RWPE1 (cell line): ENCODE measurements around the gene SPAG16.

ENCODE experiments used
- CTCF ChIA-PET: fragments of 350-600 bp; sonication (Branson Sonifier 250); formaldehyde crosslinking; extraction: SDS; loops from one replicate; lab custom pipeline; 2021; lab: Yijun Ruan, JAX
- POLR2A ChIA-PET: fragments of 400-600 bp; formaldehyde crosslinking; extraction: SDS; loops from one replicate; lab custom pipeline; 2020; ENCODE audit warnings: antibody characterized with exemption; ENCODE audit not compliant: low non-redundant PET; lab: Yijun Ruan, JAX
- DNase-seq: peaks from one replicate; pipeline ENCODE4 v3.0.0; 2012; ENCODE audit warnings: low spot score
- H3K27ac ChIP-seq: fragments of 450-650 bp; 2 replicates; pipeline ENCODE4 v1.5.1; 2017
- TF ChIP-seq, protein P1 (sequence below): fragments of 450-650 bp; conservative IDR thresholded peaks from 2 replicates; pipeline ENCODE4 v1.5.1; 2017; ENCODE audit warnings: low read depth, mild to moderate bottlenecking

The SPAG16 gene

DNA sequence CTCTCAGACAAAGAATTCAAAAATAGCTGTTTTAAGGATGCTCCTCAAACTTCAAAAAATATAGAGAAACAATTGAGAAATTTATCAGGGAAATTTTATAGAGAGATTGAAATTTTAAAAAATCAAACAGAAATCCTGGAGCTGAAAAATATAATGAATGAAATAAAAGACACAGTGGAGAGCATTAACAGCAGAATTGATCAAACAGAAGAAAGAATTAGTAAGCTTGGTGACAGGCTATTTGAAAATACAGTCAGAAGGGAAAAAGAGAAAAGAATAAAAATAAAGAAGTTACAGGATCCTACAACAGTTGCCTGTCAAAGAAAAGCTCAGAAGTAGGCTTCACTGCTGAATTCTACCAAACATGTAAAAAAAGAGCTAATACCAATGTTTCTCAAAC is 832.8 kb downstream of the SPAG16 start:
- ChIA-PET POLR2A (no interaction called here), CTCF (interaction anchor here (0.8 kb wide), 1 partner anchor 10 kb away, joined by 4 read pairs; no protein-coding TSS in a partner anchor)
- TF ChIP-seq, protein P1, sequence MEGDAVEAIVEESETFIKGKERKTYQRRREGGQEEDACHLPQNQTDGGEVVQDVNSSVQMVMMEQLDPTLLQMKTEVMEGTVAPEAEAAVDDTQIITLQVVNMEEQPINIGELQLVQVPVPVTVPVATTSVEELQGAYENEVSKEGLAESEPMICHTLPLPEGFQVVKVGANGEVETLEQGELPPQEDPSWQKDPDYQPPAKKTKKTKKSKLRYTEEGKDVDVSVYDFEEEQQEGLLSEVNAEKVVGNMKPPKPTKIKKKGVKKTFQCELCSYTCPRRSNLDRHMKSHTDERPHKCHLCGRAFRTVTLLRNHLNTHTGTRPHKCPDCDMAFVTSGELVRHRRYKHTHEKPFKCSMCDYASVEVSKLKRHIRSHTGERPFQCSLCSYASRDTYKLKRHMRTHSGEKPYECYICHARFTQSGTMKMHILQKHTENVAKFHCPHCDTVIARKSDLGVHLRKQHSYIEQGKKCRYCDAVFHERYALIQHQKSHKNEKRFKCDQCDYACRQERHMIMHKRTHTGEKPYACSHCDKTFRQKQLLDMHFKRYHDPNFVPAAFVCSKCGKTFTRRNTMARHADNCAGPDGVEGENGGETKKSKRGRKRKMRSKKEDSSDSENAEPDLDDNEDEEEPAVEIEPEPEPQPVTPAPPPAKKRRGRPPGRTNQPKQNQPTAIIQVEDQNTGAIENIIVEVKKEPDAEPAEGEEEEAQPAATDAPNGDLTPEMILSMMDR: no peak
- DNase-seq: no peak
- no peak overlapping the region for H3K27ac ChIP-seq

DNA sequence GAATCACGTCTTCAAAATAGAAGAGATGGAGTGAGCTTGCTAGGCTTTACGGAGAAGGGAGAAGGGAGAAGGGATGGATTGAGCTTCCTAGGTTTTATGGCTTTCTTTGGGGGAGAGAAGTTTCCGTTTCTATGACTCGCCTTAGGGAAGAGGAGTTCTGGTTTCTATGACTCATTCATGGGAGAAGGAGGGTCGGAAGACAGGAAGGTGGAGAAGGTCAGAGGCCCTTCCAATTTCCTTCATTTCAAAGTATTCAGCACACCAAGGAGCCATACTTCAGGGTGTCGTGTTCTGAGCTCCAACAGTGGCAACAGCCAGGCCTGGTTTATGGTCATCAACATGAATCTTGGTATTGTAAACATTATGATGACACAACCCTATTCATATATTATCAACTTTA is 841.9 kb downstream of the SPAG16 start:
- ChIA-PET CTCF (no interaction called here), POLR2A (no interaction called here)

DNA sequence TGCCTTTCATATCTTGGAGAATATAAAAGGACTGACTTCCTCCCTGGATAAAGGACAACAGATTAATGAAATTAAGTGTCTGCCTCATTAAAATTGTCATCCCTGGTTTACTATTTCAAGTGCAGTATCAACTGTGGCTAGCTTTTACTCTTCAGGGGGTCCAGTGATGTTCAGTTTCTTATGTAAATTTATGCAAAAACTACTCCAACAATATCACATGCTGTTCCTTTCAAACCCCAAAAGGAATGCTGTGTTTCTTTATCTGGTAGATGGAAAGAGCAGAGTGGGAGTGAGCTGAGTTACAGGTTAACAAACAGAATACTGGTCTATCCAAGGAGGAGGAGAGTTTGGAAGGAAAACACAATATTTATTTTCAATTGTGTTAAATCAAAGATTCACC is 842.9 kb downstream of the SPAG16 start:
- H3K27ac ChIP-seq: no peak overlapping the region
- DNase-seq: no peak
- ChIA-PET CTCF (interaction anchor here (0.7 to 0.8 kb wide), 2 partner anchors 10 to 230 kb away, joined by 4 read pairs; no protein-coding TSS in a partner anchor), POLR2A (no interaction called here)
- TF ChIP-seq, protein P1: no peak

More for the DNA sequence above, 841.9 kb downstream of the SPAG16 start:
- H3K27ac ChIP-seq: no peak overlapping the region
- peak; percentile 24 for DNase-seq
- TF ChIP-seq, protein P1: no peak

DNA sequence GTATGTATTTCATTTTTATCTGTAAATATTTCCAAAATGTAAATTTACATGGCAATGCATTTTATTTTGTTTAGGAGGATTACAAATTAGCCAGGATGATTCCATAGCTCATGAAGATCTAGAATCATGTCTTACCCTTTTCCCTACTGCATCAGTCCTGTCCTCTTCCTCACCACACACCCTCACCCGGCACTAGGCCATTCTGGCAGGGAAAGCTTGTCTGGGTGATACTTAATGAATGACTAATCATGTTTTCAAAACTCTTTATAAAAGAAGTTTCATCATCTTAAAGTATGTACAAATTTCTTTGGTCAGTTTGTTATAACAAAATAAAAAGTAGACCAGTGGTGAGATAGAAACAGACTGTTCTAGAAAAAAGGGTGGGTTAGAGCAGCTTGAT is 843.3 kb downstream of the SPAG16 start:
- TF ChIP-seq, protein P1: no peak
- CTCF ChIA-PET: interaction anchor here (0.7 to 0.8 kb wide), 3 partner anchors 11 to 230 kb away, joined by 3 to 4 read pairs (median 4); no protein-coding TSS in a partner anchor
- POLR2A ChIA-PET: no interaction called here
- H3K27ac ChIP-seq: no peak overlapping the region
- peak; percentile 69 for DNase-seq

DNA sequence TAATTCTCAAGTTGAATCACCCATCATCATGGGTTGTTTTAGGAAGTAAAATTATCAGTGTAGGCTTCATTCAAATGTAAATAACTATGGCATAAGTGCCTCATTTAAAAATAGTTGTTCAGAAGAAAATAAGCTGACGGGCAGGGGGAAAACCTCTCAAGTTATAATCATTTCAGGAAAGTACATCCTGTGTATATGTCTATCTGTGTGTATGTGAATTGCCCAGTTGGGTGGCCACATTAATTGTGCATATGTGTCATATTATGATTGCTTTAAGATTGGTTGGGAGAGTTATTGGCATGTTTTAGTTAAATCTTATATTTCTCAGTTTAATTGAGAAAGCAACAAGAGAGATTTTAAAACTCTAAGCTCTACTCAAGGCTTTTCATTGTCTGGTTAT is 843.8 kb downstream of the SPAG16 start:
- DNase-seq: no peak
- ChIA-PET POLR2A (no interaction called here), CTCF (interaction anchor here (0.7 kb wide), 1 partner anchor 70 kb away, joined by 3 read pairs; no protein-coding TSS in a partner anchor)
- H3K27ac ChIP-seq: no peak overlapping the region
- TF ChIP-seq, protein P1: no peak

DNA sequence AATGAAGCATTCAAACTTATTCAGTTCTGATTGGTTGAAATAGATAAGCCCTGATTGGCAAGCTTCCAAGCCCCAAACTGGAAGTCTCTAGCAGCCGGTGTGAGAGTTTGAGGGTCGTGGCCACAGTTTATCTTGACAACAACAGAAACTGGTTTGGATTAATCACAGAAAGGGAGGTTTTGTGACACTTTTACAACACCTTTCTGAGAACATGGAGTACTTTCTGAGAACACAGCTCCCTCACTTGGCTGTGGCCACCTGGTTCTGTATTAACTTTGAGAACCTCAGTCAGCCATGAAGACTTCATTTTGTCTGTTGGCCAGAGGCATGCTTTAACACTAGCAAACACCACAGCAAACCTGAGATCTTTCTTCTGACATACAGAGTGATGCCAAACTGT is 845.9 kb downstream of the SPAG16 start:
- no peak overlapping the region for H3K27ac ChIP-seq
- POLR2A ChIA-PET: no interaction called here
- DNase-seq: no peak
- CTCF ChIA-PET: no interaction called here
- TF ChIP-seq, protein P1: no peak

DNA sequence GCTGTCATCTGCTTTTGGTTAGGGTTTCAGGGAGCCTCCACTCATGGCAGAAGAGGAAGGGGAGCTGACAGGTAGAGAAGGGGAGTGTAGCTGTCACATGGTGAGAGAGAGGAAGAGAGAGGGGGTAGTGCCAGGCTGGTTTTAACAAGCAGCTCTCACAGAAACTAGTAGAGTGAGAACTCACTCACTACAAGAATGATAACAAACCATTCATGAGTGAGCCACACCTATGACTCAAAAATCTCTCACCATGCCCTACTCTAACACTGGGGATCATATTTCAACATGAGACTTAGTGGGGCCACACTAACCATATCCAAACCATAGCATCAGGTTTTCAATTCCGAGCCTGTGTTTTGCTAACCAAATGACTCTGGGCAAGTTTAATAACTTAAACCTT is 851.7 kb downstream of the SPAG16 start:
- TF ChIP-seq, protein P1: no peak
- ChIA-PET POLR2A (interaction anchor here (0.7 kb wide), 1 partner anchor 216 kb away, joined by 5 read pairs; no protein-coding TSS in a partner anchor), CTCF (no interaction called here)
- no peak overlapping the region for H3K27ac ChIP-seq
- peak; percentile 34 for DNase-seq
